HFFc6 (cell line): Measurements from ENCODE around the gene PACRG. TPM values are rescaled to one million over a fixed set of nuclear protein-coding genes. Genes with fewer than 3 reads are reported as not detected.

Source experiments
- DNase-seq: peaks from one replicate; pipeline ENCODE4 v3.0.0-alpha.2; 2018
- H3K27ac Mint-ChIP-seq: 2 replicates; pipeline ENCODE4 v1.8.0; 2020; ENCODE audit warnings: mild to moderate bottlenecking, mixed read lengths
- H3K27me3 Mint-ChIP-seq: 2 replicates; pipeline ENCODE4 v1.8.0; 2021; ENCODE audit warnings: mild to moderate bottlenecking, moderate library complexity, mixed read lengths; ENCODE audit not compliant: insufficient read depth
- H3K36me3 Mint-ChIP-seq: 2 replicates; pipeline ENCODE4 v1.8.0; 2021; ENCODE audit warnings: low read depth, mixed read lengths
- H3K4me1 Mint-ChIP-seq: 2 replicates; pipeline ENCODE4 v1.8.0; 2020; ENCODE audit warnings: low read depth, mixed read lengths
- H3K4me3 Mint-ChIP-seq: 2 replicates; pipeline ENCODE4 v1.8.0; 2020; ENCODE audit warnings: mild to moderate bottlenecking, moderate library complexity, mixed read lengths
- H3K9me3 Mint-ChIP-seq: 2 replicates; pipeline ENCODE4 v1.8.0; 2020; ENCODE audit warnings: mild to moderate bottlenecking, mixed read lengths
- CTCF ChIP-seq: fragments of 200-600 bp; sonication (generic); IDR thresholded peaks from 2 replicates; pipeline ENCODE4 v1.5.0; 2021; ENCODE audit warnings: antibody characterized with exemption, mild to moderate bottlenecking
- total RNA-seq, 6 experiments: library from RNA; stranded (reverse); fragmentation: NEBNext Ultra II Directional; extraction: Animal tissue kit (Norgen Biotek cat#: 25700); gene quantifications; 2 replicates in 1 of 6; 3 replicates in 5 of 6; pipeline ENCODE4 v1.2.3, GENCODE V29; 2021

The PACRG gene
- total RNA-seq, 6 experiments from 2014 or later: not detected

GRCh38 chr6:163170294-163170883 lies 442.6 kb downstream of the PACRG start:
- no peaks in the 10 kb centered on the region for H3K4me1 Mint-ChIP-seq
- no peak overlapping the region for H3K27ac Mint-ChIP-seq
- peak; percentile 82 for TF ChIP-seq CTCF
- H3K4me3 Mint-ChIP-seq: peak overlapping the region; percentile 66; the same call in 1 of the 2 replicates
- no peaks in the 10 kb centered on the region for H3K36me3 Mint-ChIP-seq
- H3K27me3 Mint-ChIP-seq: peaks cover 3% of the 10 kb centered on the region; the same call in 1 of the 2 replicates
- no peak for DNase-seq
- H3K9me3 Mint-ChIP-seq: peaks cover 6% of the 10 kb centered on the region; the same call in 1 of the 2 replicates

GRCh38 chr6:163173741-163174140 lies 446.0 kb downstream of the PACRG start:
- no peaks in the 10 kb centered on the region for H3K36me3 Mint-ChIP-seq
- no peak overlapping the region for H3K27ac Mint-ChIP-seq

GRCh38 chr6:163175301-163175700 lies 447.5 kb downstream of the PACRG start:
- H3K4me1 Mint-ChIP-seq: peaks cover 5% of the 10 kb centered on the region; the same call in 1 of the 2 replicates
- no peaks in the 10 kb centered on the region; the same call in 1 of the 2 replicates for H3K9me3 Mint-ChIP-seq
- no peak overlapping the region for H3K4me3 Mint-ChIP-seq
- no peak for DNase-seq
- H3K27me3 Mint-ChIP-seq: peaks cover 7% of the 10 kb centered on the region
- no peak overlapping the region for H3K27ac Mint-ChIP-seq
- H3K36me3 Mint-ChIP-seq: no peaks in the 10 kb centered on the region
- no peak for TF ChIP-seq CTCF

More at GRCh38 chr6:163173741-163174140, 446.0 kb downstream of the PACRG start:
- TF ChIP-seq CTCF: no peak
- DNase-seq: no peak
- H3K4me3 Mint-ChIP-seq: no peak overlapping the region
- H3K9me3 Mint-ChIP-seq: peaks cover 6% of the 10 kb centered on the region; the same call in 1 of the 2 replicates
- peaks cover 7% of the 10 kb centered on the region for H3K27me3 Mint-ChIP-seq
- peaks cover 5% of the 10 kb centered on the region; the same call in 1 of the 2 replicates for H3K4me1 Mint-ChIP-seq

- H3K9me3 Mint-ChIP-seq: no peaks in the 10 kb centered on the region; the same call in 1 of the 2 replicates
- H3K36me3 Mint-ChIP-seq: no peaks in the 10 kb centered on the region
- H3K27ac Mint-ChIP-seq: no peak overlapping the region
- H3K4me3 Mint-ChIP-seq: no peak overlapping the region
- DNase-seq: no peak
- TF ChIP-seq CTCF: no peak
- peaks cover 7% of the 10 kb centered on the region; the same call in 1 of the 2 replicates for H3K4me1 Mint-ChIP-seq
- H3K27me3 Mint-ChIP-seq: peaks cover 7% of the 10 kb centered on the region
Measured at GRCh38 chr6:163176097-163176496, 448.3 kb downstream of the PACRG start.

- H3K36me3 Mint-ChIP-seq: no peaks in the 10 kb centered on the region
- TF ChIP-seq CTCF: no peak
- no peaks in the 10 kb centered on the region; the same call in 1 of the 2 replicates for H3K9me3 Mint-ChIP-seq
- DNase-seq: no peak
- H3K4me3 Mint-ChIP-seq: no peak overlapping the region
- no peak overlapping the region for H3K27ac Mint-ChIP-seq
- peaks cover 13% of the 10 kb centered on the region; the same call in 1 of the 2 replicates for H3K4me1 Mint-ChIP-seq
- peaks cover 7% of the 10 kb centered on the region for H3K27me3 Mint-ChIP-seq
Measured at GRCh38 chr6:163177007-163177406, 449.2 kb downstream of the PACRG start.
